Neural progenitor cell (in vitro differentiated cells): ENCODE measurements around the gene PTGR1. TPM values are rescaled to one million over a fixed set of nuclear protein-coding genes. Genes with fewer than 3 reads are reported as not detected.

ENCODE experiments used
- DNase-seq: peaks from one replicate; pipeline ENCODE4 v3.0.0-alpha.2; 2016; ENCODE audit warnings: low spot score
- H2AFZ ChIP-seq: fragments of 200-600 bp; sonication (generic); replicated peaks from 2 replicates; pipeline ENCODE4 v1.6.1; 2016; ENCODE audit warnings: antibody characterized with exemption
- H3F3A ChIP-seq: fragments of 200-600 bp; sonication (generic); 2 replicates; pipeline ENCODE4 v1.6.1; 2016; ENCODE audit warnings: antibody characterized with exemption, low read depth
- H3K27ac ChIP-seq: fragments of 200-600 bp; sonication (generic); 2 replicates; pipeline ENCODE4 v1.5.1; 2016; ENCODE audit warnings: mild to moderate bottlenecking
- H3K27me3 ChIP-seq: fragments of 200-600 bp; sonication (generic); 2 replicates; pipeline ENCODE4 v1.6.1; 2016; ENCODE audit warnings: mild to moderate bottlenecking, moderate library complexity
- H3K36me3 ChIP-seq: fragments of 200-600 bp; sonication (generic); 2 replicates; pipeline ENCODE4 v1.5.1; 2016
- H3K4me1 ChIP-seq: fragments of 200-600 bp; sonication (generic); 2 replicates; pipeline ENCODE4 v1.6.1; 2016; ENCODE audit warnings: mixed run types
- H3K4me2 ChIP-seq: fragments of 200-600 bp; sonication (generic); 2 replicates; pipeline ENCODE4 v1.6.1; 2016
- H3K4me3 ChIP-seq: fragments of 200-600 bp; sonication (generic); 2 replicates; pipeline ENCODE4 v1.5.1; 2016
- H3K79me2 ChIP-seq: fragments of 200-600 bp; sonication (generic); 2 replicates; pipeline ENCODE4 v1.6.1; 2016; ENCODE audit warnings: low read depth
- H3K9ac ChIP-seq: fragments of 200-600 bp; sonication (generic); 2 replicates; pipeline ENCODE4 v1.6.1; 2016
- H3K9me3 ChIP-seq: fragments of 200-600 bp; sonication (generic); 2 replicates; pipeline ENCODE4 v1.5.1; 2016; ENCODE audit warnings: low read depth
- H4K20me1 ChIP-seq: fragments of 200-600 bp; sonication (generic); 2 replicates; pipeline ENCODE4 v1.6.1; 2016; ENCODE audit warnings: low read depth
- H3K27ac Mint-ChIP-seq: 3 replicates; pipeline ENCODE4 v1.8.0; 2021; ENCODE audit warnings: mixed read lengths
- H3K27me3 Mint-ChIP-seq: 2 replicates; pipeline ENCODE4 v1.8.0; 2022; ENCODE audit warnings: low read depth, mild to moderate bottlenecking, inconsistent platforms, moderate library complexity, mixed read lengths; ENCODE audit not compliant: insufficient read depth
- H3K36me3 Mint-ChIP-seq: 3 replicates; pipeline ENCODE4 v1.8.0; 2021; ENCODE audit warnings: mixed read lengths
- H3K4me1 Mint-ChIP-seq: 3 replicates; pipeline ENCODE4 v1.8.0; 2021; ENCODE audit warnings: mixed read lengths
- H3K4me3 Mint-ChIP-seq: 3 replicates; pipeline ENCODE4 v1.8.0; 2021; ENCODE audit warnings: mild to moderate bottlenecking, moderate library complexity, mixed read lengths
- H3K9me3 Mint-ChIP-seq: 3 replicates; pipeline ENCODE4 v1.8.0; 2020; ENCODE audit warnings: mixed read lengths
- EZH2 ChIP-seq: fragments of 200-600 bp; sonication (generic); IDR thresholded peaks from 2 replicates; pipeline ENCODE4 v1.6.1; 2017; ENCODE audit warnings: antibody characterized with exemption, mild to moderate bottlenecking, moderate library complexity
- EZH2phosphoT487 ChIP-seq: fragments of 200-600 bp; sonication (generic); IDR thresholded peaks from 2 replicates; pipeline ENCODE4 v1.6.1; 2017; ENCODE audit warnings: antibody characterized with exemption
- total RNA-seq: library from RNA; depleted of rRNA; stranded (reverse); fragments of >200 nt; gene quantifications from 2 replicates; pipeline ENCODE4 v1.2.3, GENCODE V29; 2015; ENCODE audit warnings: low replicate concordance
- TF ChIP-seq, protein P1 (sequence below): fragments of 200-600 bp; sonication (generic); IDR thresholded peaks from 2 replicates; pipeline ENCODE4 v1.5.1; 2017; ENCODE audit warnings: antibody characterized with exemption, mild to moderate bottlenecking

PTGR1 gene
- total RNA-seq, 1 donor from 2014 or later = 124 TPM

- Histone ChIP-seq H3K27me3 (peaks cover 4% of the 10 kb centered on the region), H2AFZ (no peak overlapping the region), H3K4me1 (peaks cover 12% of the 10 kb centered on the region), H3K4me2 (no peak overlapping the region), H3K36me3 (no peaks in the 10 kb centered on the region), H3K9me3 (no peaks in the 10 kb centered on the region), H3K4me3 (no peak overlapping the region), H3K27ac (no peak overlapping the region), H4K20me1 (no peaks in the 10 kb centered on the region), H3K9ac (no peak overlapping the region), H3F3A (no peaks in the 10 kb centered on the region), H3K79me2 (no peaks in the 10 kb centered on the region)
- peaks cover 10% of the 10 kb centered on the region for H3K27me3 Mint-ChIP-seq
- DNase-seq = no peak
- no peak overlapping the region for H3K27ac Mint-ChIP-seq
- TF ChIP-seq EZH2phosphoT487 (no peak), EZH2 (no peak)
- TF ChIP-seq, protein P1, sequence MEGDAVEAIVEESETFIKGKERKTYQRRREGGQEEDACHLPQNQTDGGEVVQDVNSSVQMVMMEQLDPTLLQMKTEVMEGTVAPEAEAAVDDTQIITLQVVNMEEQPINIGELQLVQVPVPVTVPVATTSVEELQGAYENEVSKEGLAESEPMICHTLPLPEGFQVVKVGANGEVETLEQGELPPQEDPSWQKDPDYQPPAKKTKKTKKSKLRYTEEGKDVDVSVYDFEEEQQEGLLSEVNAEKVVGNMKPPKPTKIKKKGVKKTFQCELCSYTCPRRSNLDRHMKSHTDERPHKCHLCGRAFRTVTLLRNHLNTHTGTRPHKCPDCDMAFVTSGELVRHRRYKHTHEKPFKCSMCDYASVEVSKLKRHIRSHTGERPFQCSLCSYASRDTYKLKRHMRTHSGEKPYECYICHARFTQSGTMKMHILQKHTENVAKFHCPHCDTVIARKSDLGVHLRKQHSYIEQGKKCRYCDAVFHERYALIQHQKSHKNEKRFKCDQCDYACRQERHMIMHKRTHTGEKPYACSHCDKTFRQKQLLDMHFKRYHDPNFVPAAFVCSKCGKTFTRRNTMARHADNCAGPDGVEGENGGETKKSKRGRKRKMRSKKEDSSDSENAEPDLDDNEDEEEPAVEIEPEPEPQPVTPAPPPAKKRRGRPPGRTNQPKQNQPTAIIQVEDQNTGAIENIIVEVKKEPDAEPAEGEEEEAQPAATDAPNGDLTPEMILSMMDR = no peak
- H3K9me3 Mint-ChIP-seq = no peaks in the 10 kb centered on the region
- H3K36me3 Mint-ChIP-seq = no peaks in the 10 kb centered on the region
- H3K4me1 Mint-ChIP-seq = peaks cover 9% of the 10 kb centered on the region
- no peak overlapping the region for H3K4me3 Mint-ChIP-seq
Observed at GRCh38 chr9:111605041-111605559, 5.7 kb upstream of the PTGR1 start.

DNA sequence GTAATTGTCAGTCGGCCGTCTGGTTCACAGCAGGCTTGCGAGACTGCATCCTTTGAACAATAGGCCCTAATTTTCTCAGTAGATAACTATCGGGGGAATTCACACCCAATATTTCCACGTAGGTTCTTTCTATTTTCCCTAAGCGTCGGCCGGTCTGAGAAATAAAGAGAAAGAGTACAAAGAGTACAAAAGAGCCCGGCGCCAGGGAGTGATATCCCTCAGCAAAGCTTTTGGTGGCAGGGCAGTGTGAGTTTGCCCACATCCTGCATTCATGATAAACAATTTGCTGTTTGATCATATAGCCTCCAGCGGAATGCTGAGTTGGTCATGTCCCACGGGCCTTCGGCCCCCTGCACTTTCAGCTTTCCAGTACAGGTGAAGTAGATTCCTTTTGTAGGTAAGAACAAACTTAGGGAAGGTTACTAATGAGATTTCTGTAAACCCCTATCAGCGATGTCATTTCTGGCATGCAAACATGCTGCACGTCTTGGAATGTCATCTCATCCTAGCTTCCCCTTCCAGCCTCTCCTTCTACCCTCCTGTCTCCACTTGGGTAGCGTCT, 4.7 kb upstream of the PTGR1 start:
- no peaks in the 10 kb centered on the region for H3K9me3 ChIP-seq
- Mint-ChIP-seq H3K27ac (no peak overlapping the region), H3K27me3 (peaks cover 17% of the 10 kb centered on the region), H3K4me1 (peaks cover 11% of the 10 kb centered on the region), H3K9me3 (peaks cover 2% of the 10 kb centered on the region), H3K4me3 (no peak overlapping the region), H3K36me3 (no peaks in the 10 kb centered on the region)
- no peaks in the 10 kb centered on the region for H3K79me2 ChIP-seq
- H3K27me3 ChIP-seq = peaks cover 6% of the 10 kb centered on the region
- H3K4me3 ChIP-seq = no peak overlapping the region
- peaks cover 12% of the 10 kb centered on the region for H3K4me1 ChIP-seq
- peak overlapping the region; percentile 24 for H3K4me2 ChIP-seq
- DNase-seq = peak; percentile 15
- no peak overlapping the region for H3K27ac ChIP-seq
- H3K36me3 ChIP-seq = no peaks in the 10 kb centered on the region
- no peak overlapping the region for H3K9ac ChIP-seq
- H3F3A ChIP-seq = peaks cover 3% of the 10 kb centered on the region
- TF ChIP-seq EZH2 = no peak
- TF ChIP-seq EZH2phosphoT487 = no peak
- TF ChIP-seq, protein P1 = no peak
- H2AFZ ChIP-seq = no peak overlapping the region
- H4K20me1 ChIP-seq = no peaks in the 10 kb centered on the region

GRCh38 chr9:111603041-111603440, 3.6 kb upstream of the PTGR1 start:
- TF ChIP-seq, protein P1 = no peak
- no peak for TF ChIP-seq EZH2
- Mint-ChIP-seq H3K9me3 (peaks cover 2% of the 10 kb centered on the region), H3K27ac (no peak overlapping the region), H3K36me3 (no peaks in the 10 kb centered on the region), H3K4me1 (peaks cover 15% of the 10 kb centered on the region), H3K27me3 (peaks cover 16% of the 10 kb centered on the region), H3K4me3 (no peak overlapping the region)
- no peak overlapping the region for H2AFZ ChIP-seq
- no peaks in the 10 kb centered on the region for H4K20me1 ChIP-seq
- H3F3A ChIP-seq = peaks cover 5% of the 10 kb centered on the region
- DNase-seq = no peak
- H3K4me3 ChIP-seq = no peak overlapping the region
- peaks cover 12% of the 10 kb centered on the region for H3K4me1 ChIP-seq
- peaks cover 13% of the 10 kb centered on the region for H3K27me3 ChIP-seq
- H3K9ac ChIP-seq = no peak overlapping the region
- H3K27ac ChIP-seq = no peak overlapping the region
- no peak overlapping the region for H3K4me2 ChIP-seq
- H3K79me2 ChIP-seq = no peaks in the 10 kb centered on the region
- H3K36me3 ChIP-seq = no peaks in the 10 kb centered on the region
- H3K9me3 ChIP-seq = no peaks in the 10 kb centered on the region
